ENCODE measurements around the gene PNKD. TPM values are rescaled to one million over a fixed set of nuclear protein-coding genes. Genes with fewer than 3 reads are reported as not detected.

PNKD gene
- total RNA-seq, 1 donor from 2014 or later = 13.5 TPM

DNA sequence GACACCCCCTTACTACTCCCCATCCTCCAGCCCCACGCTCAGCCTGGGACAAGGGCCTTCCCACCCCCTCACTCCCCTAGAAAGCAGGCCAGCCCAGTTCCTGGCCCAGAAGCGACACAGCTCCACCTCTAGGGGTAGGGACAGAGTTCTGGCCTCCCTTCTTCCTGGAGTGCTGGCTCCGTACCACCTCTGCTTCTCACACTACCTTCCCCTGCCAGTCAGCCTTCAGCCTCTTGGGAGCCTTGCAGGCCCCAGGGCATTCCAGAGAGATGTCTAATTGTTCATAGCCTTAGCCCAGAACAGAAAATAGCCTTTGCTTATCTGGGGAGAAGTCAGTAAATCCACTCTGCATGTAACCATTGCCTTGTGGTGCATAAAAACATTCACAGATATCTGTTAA, 73.3 kb downstream of the PNKD start:
- no peak overlapping the region for H3K9ac ChIP-seq
- no peaks in the 10 kb centered on the region for H3K4me1 ChIP-seq
- H2AFZ ChIP-seq (replicated peaks) = no peak overlapping the region
- peaks cover 5% of the 10 kb centered on the region for H3K27me3 Mint-ChIP-seq (ENCODE audit: insufficient read depth, low read depth)
- H3K9me3 Mint-ChIP-seq = no peaks in the 10 kb centered on the region
- no peaks in the 10 kb centered on the region for H3K27me3 ChIP-seq
- no peaks in the 10 kb centered on the region for H4K20me1 ChIP-seq (ENCODE audit: low read depth)
- no peak for DNase-seq (ENCODE audit: low spot score)
- H3F3A ChIP-seq (ENCODE audit: low read depth) = no peaks in the 10 kb centered on the region
- no peaks in the 10 kb centered on the region for H3K36me3 Mint-ChIP-seq
- H3K4me3 ChIP-seq = no peak overlapping the region
- H3K36me3 ChIP-seq = no peaks in the 10 kb centered on the region
- H3K9me3 ChIP-seq (ENCODE audit: low read depth) = no peaks in the 10 kb centered on the region
- H3K4me2 ChIP-seq = no peak overlapping the region
- H3K27ac Mint-ChIP-seq = no peak overlapping the region
- H3K4me3 Mint-ChIP-seq = no peak overlapping the region
- no peaks in the 10 kb centered on the region for H3K79me2 ChIP-seq (ENCODE audit: low read depth)
- no peak overlapping the region for H3K27ac ChIP-seq
- peaks cover 10% of the 10 kb centered on the region for H3K4me1 Mint-ChIP-seq
- TF ChIP-seq EZH2phosphoT487 (IDR thresholded peaks at IDR 0.05) = no peak
- TF ChIP-seq, protein P1, sequence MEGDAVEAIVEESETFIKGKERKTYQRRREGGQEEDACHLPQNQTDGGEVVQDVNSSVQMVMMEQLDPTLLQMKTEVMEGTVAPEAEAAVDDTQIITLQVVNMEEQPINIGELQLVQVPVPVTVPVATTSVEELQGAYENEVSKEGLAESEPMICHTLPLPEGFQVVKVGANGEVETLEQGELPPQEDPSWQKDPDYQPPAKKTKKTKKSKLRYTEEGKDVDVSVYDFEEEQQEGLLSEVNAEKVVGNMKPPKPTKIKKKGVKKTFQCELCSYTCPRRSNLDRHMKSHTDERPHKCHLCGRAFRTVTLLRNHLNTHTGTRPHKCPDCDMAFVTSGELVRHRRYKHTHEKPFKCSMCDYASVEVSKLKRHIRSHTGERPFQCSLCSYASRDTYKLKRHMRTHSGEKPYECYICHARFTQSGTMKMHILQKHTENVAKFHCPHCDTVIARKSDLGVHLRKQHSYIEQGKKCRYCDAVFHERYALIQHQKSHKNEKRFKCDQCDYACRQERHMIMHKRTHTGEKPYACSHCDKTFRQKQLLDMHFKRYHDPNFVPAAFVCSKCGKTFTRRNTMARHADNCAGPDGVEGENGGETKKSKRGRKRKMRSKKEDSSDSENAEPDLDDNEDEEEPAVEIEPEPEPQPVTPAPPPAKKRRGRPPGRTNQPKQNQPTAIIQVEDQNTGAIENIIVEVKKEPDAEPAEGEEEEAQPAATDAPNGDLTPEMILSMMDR (IDR thresholded peaks at IDR 0.05) = no peak
- TF ChIP-seq EZH2 (IDR thresholded peaks at IDR 0.05) = no peak

- DNase-seq (ENCODE audit: low spot score) = no peak
- Mint-ChIP-seq H3K36me3 (no peaks in the 10 kb centered on the region), H3K9me3 (no peaks in the 10 kb centered on the region), H3K27ac (no peak overlapping the region), H3K4me1 (peaks cover 10% of the 10 kb centered on the region), H3K4me3 (no peak overlapping the region), H3K27me3 (ENCODE audit: insufficient read depth, low read depth) (peaks cover 5% of the 10 kb centered on the region)
- H3K4me3 ChIP-seq = no peak overlapping the region
- H3K4me2 ChIP-seq = no peak overlapping the region
- no peaks in the 10 kb centered on the region for H3K79me2 ChIP-seq (ENCODE audit: low read depth)
- no peaks in the 10 kb centered on the region for H3K27me3 ChIP-seq
- no peaks in the 10 kb centered on the region for H3K36me3 ChIP-seq
- no peak overlapping the region for H2AFZ ChIP-seq (replicated peaks)
- H4K20me1 ChIP-seq (ENCODE audit: low read depth) = no peaks in the 10 kb centered on the region
- no peak overlapping the region for H3K27ac ChIP-seq
- no peaks in the 10 kb centered on the region for H3K4me1 ChIP-seq
- no peaks in the 10 kb centered on the region for H3K9me3 ChIP-seq (ENCODE audit: low read depth)
- TF ChIP-seq EZH2 (IDR thresholded peaks at IDR 0.05) (no peak), EZH2phosphoT487 (IDR thresholded peaks at IDR 0.05) (no peak)
- TF ChIP-seq, protein P1 (IDR thresholded peaks at IDR 0.05) = no peak
- no peaks in the 10 kb centered on the region for H3F3A ChIP-seq (ENCODE audit: low read depth)
- no peak overlapping the region for H3K9ac ChIP-seq
These were observed 73.9 kb downstream of the PNKD start for GRCh38 chr2:218344090-218344754.

DNA sequence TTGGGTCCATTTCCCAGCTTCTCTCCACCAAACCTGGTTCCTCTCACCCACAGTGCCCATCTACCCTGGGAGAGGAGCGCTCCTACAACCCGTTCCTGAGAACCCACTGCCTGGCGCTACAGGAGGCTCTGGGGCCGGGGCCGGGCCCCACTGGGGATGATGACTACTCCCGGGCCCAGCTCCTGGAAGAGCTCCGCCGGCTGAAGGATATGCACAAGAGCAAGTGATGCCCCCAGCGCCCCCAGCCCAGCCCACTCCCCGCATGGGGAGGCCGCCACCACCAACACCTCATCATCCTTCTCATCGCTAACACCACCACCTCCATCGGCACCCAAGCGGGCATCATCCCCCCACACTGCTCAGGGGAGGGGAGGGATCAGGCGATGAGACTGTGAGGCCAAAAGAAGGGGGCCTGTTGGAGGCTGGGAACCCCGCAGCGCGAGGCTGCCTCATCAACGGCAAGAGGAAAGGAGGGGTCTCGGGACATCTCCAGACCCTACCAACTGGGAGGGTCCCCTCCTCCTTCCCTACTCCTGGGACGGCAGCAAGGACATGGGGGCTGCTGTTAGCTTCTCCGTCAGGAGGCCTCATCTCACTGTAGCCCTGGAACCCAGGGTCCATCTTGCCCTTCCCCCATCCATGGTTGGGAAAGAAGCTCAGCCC, 74.6 kb downstream of the PNKD start:
- H2AFZ ChIP-seq (replicated peaks) = no peak overlapping the region
- Mint-ChIP-seq H3K36me3 (peaks cover 2% of the 10 kb centered on the region), H3K9me3 (peaks cover 3% of the 10 kb centered on the region), H3K4me1 (peaks cover 13% of the 10 kb centered on the region), H3K27me3 (ENCODE audit: insufficient read depth, low read depth) (peaks cover 8% of the 10 kb centered on the region), H3K27ac (no peak overlapping the region), H3K4me3 (no peak overlapping the region)
- no peaks in the 10 kb centered on the region for H4K20me1 ChIP-seq (ENCODE audit: low read depth)
- no peak overlapping the region for H3K27ac ChIP-seq
- H3K4me1 ChIP-seq = no peaks in the 10 kb centered on the region
- H3K4me2 ChIP-seq = no peak overlapping the region
- no peaks in the 10 kb centered on the region for H3K9me3 ChIP-seq (ENCODE audit: low read depth)
- H3K27me3 ChIP-seq = no peaks in the 10 kb centered on the region
- no peak overlapping the region for H3K9ac ChIP-seq
- no peaks in the 10 kb centered on the region for H3K79me2 ChIP-seq (ENCODE audit: low read depth)
- H3K36me3 ChIP-seq = no peaks in the 10 kb centered on the region
- TF ChIP-seq, protein P1 (IDR thresholded peaks at IDR 0.05) = no peak
- TF ChIP-seq EZH2 (IDR thresholded peaks at IDR 0.05) = no peak
- no peak for TF ChIP-seq EZH2phosphoT487 (IDR thresholded peaks at IDR 0.05)
- H3K4me3 ChIP-seq = no peak overlapping the region
- H3F3A ChIP-seq (ENCODE audit: low read depth) = no peaks in the 10 kb centered on the region
- DNase-seq (ENCODE audit: low spot score) = no peak

Data from neural progenitor cell (in vitro differentiated cells).